ENCODE measurements around the gene SOCS4.

SOCS4 gene

DNA sequence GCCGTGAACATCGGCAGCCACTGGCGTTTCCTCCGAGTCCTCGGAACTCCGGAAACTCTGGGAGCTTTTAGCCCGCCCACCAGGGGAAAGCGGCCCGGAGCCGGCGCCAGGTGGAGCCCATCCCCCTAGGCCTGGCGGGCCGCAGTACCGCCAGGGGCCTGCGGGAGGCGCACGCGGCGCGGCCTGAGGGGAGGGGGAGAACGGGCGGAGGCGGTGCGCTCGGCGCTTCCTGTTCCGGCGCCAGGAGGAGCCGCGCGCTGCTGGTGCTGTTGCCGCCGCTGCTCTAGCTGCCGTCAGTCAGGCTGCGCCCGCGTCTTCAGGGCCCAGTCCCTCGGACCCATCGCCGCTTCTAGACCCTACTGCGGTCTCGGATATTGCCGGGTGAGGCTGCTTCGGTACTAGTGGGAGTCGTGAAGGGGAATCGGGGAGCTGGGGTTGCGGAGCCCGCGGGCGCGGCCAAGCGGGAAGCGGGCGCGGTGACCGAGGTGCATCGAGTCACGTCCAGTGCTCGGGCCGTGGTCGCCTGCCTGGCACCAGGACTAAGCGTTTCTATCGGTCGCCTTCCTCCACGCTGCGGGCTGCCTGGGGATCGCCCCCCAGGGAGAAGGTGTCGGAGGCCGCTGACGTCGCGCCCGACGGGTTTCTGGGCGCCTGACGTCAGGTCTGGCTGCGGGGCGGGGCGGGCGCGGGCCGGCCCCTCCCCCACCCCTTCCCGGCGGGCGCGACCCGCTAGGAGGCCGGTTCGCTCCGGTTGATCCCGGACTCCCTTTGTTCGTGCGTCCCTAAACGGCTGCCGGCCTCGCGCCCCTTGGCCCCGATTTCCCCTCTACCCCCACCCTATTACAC, 24.6 kb downstream of the SOCS4 start, which contains the start of gene MAPK1IP1L:
MAPK1IP1L (plus strand) TSS at position 225 of the 846 bp plus-strand sequence. CDS start 10,037 bp downstream, outside the sequence.
- TF ChIP-seq, protein P1, sequence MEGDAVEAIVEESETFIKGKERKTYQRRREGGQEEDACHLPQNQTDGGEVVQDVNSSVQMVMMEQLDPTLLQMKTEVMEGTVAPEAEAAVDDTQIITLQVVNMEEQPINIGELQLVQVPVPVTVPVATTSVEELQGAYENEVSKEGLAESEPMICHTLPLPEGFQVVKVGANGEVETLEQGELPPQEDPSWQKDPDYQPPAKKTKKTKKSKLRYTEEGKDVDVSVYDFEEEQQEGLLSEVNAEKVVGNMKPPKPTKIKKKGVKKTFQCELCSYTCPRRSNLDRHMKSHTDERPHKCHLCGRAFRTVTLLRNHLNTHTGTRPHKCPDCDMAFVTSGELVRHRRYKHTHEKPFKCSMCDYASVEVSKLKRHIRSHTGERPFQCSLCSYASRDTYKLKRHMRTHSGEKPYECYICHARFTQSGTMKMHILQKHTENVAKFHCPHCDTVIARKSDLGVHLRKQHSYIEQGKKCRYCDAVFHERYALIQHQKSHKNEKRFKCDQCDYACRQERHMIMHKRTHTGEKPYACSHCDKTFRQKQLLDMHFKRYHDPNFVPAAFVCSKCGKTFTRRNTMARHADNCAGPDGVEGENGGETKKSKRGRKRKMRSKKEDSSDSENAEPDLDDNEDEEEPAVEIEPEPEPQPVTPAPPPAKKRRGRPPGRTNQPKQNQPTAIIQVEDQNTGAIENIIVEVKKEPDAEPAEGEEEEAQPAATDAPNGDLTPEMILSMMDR (IDR thresholded peaks at IDR 0.05): peak; percentile 100
- Histone ChIP-seq H3K4me3 (peak within 1 kb of the TSS; percentile 85), H3K27ac (peak within 1 kb of the TSS; percentile 96 to 99)
- DNase-seq (ENCODE audit: low spot score): peak; percentile 95

DNA sequence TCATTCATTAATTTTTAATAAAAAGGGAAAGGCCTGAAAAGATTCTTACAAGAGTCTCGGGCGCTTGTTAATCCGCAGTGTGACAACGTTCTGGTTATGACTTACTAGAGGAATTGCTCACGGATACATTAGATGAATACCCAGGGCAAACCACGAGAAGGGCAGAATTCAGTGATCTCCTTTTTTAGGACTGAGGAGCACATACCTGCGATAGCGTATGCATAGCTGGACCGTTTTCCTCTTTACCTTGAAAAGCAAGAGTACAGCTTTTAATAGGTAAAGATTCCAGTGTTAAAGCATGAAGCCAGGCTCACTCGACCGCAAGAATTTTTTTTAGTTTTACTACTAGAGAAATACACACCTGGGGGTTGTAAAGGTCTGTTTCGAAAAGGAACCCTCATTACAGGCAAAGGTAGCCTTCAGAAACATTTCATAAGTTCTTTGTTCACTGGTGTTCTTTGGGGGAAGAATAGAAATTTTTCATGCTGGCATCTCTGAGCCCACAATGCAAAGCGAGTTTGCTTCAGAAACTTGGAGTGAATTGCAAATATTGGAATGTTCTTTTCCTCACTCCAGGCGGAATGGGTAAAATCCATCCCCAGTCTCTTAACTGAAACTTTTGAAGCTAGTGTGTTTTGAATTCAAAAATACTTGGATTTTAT, 25.4 kb downstream of the SOCS4 start:
- DNase-seq (ENCODE audit: low spot score): no peak
- TF ChIP-seq, protein P1 (IDR thresholded peaks at IDR 0.05): no peak
- Histone ChIP-seq H3K27ac (peak overlapping the region; percentile 96 to 99), H3K4me3 (peak overlapping the region; percentile 85)

DNA sequence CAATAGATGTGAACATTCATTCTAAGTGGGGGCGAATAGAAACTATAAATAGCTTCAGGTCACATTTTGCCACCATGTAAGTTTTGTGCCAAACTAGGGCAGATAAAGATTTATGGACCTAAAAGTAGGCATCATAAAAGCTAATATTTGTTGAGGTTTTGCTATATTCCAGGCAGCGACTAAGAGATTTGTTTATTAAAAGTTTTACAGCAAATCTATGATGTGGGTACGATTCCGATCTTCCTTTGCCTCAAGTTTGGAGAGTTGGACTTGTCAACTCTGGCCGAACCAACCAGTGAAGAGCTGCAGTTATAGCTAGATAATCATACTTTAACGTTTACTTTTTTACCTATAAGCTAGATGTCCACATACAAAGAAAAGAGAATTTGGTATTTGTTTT, 26.0 kb downstream of the SOCS4 start:
- no peak for DNase-seq (ENCODE audit: low spot score)
- Histone ChIP-seq H3K4me3 (peak overlapping the region; percentile 85), H3K27ac (peak overlapping the region; percentile 96 to 99)
- TF ChIP-seq, protein P1 (IDR thresholded peaks at IDR 0.05): no peak

DNA sequence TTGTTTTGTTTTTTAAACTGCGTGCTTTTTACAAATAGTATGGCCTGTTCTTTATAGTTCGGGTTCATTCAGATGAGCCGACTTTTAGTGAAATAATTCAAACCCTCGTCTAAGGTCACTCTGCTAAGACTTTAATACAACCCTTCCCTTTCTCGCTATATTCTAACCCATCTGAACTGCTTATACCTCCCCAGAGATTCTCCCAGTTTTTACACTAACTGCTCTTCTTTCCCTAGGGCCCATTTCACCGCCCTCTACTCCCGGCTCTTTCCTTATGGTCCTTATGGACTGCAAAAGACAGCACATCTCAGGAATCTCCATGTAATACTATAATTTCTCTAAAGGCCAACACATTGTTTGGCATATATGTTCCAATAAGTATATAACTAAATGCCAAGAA, 26.5 kb downstream of the SOCS4 start:
- H3K4me3 ChIP-seq: peak overlapping the region; percentile 85
- TF ChIP-seq, protein P1 (IDR thresholded peaks at IDR 0.05): no peak
- DNase-seq (ENCODE audit: low spot score): no peak
- H3K27ac ChIP-seq: peak overlapping the region in 1 of 2 donors; percentile 99

DNA sequence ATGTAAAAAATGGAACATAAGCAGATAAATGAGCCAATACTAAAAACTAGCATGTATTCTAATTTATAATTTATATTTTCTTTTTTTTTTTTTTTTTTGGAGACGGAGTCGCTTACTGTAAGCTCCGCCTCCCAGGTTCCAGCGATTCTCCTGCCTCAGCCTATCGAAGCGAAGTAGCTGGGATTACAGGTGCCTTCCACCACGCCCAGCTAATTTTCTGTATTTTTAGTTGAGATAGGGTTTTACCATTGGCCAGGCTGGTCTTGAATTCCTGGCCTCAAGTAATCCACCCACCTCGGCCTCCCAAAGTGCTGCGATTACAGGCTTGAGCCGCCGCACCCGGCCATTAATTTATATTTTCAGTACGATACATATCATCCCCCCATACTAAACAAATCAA, 27.1 kb downstream of the SOCS4 start:
- Histone ChIP-seq H3K27ac (no peak overlapping the region), H3K4me3 (no peak overlapping the region)
- DNase-seq (ENCODE audit: low spot score): no peak
- TF ChIP-seq, protein P1 (IDR thresholded peaks at IDR 0.05): no peak

DNA sequence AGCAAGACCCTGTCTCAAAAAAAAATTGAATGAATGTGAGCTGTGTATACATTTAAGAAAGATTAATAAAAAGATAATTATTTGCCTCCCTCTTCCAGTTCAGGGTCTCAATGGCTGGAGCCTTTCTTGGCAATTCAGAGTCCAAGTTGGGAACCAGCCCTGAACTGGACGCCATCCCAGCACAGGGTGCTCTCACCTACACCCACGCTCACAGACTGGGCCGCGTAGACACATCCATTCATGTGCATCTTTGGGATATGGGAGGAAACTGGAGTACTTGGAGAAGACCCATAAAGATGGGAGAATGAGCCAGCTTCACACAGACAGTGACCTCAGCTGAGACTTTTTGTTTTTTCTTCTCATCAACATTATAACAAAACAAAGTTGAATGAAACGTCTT, 30.9 kb downstream of the SOCS4 start:
- no peak for DNase-seq (ENCODE audit: low spot score)
- TF ChIP-seq, protein P1 (IDR thresholded peaks at IDR 0.05): no peak
- Histone ChIP-seq H3K27ac (no peak overlapping the region), H3K4me3 (no peak overlapping the region)
